NCI-H2227 (cell line): Measurements from ENCODE around the gene LHPP.
"Not testable (repeated sequence)": the region's sequence is repeated elsewhere in the genome, so short reads cannot be mapped to it uniquely, and the experiment has no call there.

ENCODE experiments used
- DNase-seq: peaks from one replicate; lab custom pipeline; 2025; ENCODE audit not compliant: unreplicated experiment; lab: John Stamatoyannopoulos, UW

The LHPP gene

DNA sequence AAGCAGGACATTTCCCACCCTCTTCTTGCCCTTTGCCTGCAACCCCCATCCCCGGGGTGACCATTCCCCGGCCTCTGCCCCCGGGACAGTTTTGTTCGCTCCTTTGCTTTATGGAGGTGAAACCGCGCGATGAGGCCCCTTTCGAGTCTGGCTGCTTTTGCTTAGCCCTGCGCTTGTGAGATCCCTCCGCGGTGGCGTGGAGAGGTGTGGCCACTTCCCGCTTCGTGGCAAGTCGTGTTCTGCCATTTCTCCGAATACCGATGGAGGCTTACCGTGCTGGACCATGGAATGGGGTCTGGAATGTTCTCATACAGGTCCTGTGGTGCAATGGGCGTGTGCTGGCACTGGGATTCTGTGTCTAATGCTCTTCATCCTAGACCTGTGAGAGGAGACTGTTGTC, 106.7 kb downstream of the LHPP start:
- DNase-seq: no peak

DNA sequence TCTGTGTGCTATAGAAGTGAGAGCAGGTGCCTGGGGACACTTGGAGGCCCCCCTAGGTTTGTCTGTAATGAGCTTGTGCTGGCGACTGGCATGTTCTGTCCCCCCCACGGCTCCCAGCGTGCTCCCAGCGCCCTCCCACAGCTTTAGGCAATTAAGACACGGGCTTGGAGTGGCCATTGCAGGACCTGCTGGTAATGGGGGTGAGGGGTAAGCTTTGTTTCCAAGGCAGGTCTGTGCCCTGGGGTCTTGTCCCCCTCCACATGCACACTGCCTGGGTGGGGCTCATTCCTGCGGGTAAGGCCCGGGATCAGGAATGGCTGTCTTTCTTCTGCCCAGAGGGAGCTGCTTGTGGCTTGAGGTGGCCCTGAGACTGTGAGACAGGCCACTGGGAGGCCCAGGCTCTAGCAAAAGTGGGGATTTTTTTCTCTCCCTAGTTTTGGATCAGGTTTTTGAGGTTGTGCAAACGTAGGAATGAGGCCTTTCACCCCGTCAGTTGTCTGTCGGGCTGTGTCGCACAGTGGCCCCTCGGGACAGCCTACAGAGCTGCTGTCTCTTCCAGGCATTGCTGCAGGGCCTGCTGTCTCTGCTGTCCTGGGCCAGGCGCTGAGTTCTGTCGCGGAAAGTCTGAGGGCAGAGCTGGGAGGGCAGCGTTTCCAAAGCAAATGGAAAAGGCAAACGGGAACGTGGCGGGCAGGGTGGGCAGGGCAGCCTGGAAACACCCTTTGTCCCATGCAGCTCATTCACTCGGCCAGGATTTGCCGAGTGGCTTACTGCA, 107.4 kb downstream of the LHPP start:
- no peak for DNase-seq

DNA sequence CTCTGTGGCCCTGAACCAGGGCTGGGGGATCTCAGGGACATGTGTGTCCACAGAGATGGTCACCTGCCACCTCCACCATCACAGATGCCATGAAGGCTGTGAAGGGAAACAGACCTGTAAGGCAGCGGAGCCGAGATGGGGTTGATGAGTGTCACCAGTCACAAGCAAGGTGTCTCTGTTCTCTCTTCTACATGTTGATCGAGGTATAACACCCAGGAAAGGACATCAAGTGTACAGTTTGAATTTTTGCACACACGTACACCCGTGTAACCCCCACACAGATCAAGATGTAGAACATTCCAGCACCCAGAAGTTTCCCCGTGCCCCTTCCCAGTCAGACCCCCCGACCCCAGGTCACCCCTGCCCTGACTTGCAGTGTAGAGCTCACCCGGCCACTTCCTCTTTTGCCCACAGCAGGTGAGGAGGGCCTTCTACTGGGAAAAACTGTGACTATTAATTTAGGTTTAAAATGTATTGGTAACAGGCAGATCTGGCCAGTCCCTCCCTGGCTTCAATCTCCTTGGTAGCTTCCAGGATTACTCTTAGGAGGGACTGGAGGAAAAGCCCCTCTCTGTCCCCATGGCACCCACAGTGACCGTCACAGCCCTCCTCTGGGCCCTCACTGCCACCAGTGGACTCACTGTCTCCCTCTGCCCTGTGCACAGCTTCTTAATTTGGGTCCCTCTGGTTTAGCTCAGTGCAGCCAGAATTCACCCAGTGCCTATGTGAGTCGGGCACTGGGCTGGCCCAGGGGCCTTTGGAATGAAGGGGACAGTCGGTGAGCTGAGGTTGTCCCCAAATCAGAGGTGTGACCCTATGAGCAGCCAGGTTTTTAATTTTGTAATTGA, 108.2 kb downstream of the LHPP start:
- no peak for DNase-seq

DNA sequence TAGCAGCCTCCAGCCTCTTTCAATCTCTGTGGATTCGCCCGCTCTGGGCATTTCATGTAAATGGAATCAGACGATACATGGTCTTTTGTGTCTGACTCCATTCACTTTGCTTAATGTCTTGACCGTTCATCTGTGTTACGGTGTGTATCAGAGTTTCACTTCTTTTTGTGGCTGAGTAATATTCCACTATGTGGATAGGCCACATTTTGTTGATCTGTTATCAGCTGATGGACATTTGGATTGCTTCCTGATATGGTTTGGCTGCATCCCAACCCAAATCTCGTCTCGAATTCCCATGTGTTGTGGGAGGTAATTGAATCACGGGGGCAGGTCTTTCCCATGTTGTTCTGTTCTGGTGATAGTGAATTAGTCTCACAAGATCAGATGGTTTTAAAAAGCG, 109.0 kb downstream of the LHPP start:
- DNase-seq: no peak

DNA sequence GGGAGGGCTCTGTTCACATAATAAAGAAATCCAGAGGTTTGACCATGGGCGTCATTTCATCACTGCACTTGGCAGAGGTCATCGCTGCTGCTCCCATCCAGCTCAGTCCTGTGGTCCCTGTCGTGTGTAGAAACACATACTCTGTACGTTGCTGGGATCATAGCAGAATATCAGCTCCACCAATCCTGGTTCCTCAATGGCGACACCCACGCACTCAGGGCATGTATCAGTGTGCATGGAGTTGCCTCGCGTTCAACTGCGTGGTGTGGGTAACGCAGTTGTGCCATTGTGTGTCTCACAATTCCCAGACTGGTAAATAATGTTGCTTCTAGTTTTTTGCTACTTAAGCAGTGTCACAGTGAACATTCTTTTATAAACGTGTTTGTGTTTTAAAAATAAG, 111.1 kb downstream of the LHPP start:
- no peak for DNase-seq

DNA sequence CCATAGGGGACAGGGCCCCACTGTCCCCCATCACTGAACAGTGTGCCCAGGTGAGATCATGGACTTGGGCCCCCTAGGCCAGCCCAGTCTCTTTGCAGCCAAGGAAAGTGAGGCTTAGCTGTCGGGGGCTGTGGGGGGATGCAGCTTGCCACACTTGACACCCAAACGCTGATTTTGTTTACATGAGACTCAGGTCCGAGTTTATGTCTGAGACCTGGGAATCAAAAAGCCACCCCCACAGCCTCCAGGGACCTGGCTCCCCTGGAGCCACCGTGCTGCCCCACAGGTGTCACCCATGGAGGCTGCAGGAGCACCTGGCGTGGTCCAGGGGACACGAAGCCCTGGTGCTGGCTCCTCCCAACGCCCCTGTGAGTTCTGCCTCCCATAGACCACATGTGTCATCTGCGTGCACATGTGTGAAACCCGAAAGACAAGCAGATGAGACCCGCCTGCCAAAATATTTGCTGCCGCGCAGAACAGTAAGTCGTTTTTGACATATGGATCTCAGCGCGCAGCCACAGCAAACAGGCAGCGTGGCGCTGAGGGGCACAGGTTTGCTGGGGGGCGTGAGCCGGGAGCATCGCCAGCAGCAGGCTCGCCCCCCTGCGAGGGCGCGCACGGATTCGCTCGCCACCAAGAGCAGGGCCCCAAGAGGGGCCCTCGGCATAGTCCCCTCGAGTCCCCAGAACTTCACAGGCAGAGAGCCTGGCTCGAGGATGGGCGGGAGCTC, 112.3 kb downstream of the LHPP start:
- DNase-seq: no peak

DNA sequence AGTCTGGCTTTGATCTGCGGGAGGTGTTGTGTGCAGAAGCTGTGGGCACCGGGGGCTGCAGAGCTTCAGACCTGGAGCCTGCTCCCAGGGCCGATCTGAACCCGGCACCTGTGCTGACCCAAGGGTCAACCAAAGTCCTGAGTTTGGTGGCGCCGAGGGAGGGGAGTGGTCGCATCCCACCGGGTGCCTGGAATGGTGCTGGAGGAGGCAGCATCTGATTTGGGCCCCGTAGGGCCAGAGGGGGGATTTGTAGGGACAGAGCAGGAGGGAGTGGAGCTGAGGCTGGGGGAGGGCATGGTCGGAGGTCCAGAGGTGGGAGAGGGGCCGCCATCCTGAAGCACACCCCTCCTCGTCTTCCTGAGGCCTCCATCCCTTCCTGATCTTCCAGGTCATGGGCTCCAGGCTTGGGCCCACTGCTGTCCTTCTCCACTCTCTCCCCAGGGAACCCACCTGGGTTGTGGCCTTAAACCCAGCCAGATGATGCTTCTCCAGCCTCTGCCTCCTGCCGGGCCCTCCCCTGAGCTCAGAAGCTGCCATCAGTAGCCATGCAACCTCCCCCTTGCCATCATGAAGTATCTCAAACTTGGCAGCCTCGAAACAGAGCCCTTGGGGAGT, 112.9 kb downstream of the LHPP start:
- no peak for DNase-seq

DNA sequence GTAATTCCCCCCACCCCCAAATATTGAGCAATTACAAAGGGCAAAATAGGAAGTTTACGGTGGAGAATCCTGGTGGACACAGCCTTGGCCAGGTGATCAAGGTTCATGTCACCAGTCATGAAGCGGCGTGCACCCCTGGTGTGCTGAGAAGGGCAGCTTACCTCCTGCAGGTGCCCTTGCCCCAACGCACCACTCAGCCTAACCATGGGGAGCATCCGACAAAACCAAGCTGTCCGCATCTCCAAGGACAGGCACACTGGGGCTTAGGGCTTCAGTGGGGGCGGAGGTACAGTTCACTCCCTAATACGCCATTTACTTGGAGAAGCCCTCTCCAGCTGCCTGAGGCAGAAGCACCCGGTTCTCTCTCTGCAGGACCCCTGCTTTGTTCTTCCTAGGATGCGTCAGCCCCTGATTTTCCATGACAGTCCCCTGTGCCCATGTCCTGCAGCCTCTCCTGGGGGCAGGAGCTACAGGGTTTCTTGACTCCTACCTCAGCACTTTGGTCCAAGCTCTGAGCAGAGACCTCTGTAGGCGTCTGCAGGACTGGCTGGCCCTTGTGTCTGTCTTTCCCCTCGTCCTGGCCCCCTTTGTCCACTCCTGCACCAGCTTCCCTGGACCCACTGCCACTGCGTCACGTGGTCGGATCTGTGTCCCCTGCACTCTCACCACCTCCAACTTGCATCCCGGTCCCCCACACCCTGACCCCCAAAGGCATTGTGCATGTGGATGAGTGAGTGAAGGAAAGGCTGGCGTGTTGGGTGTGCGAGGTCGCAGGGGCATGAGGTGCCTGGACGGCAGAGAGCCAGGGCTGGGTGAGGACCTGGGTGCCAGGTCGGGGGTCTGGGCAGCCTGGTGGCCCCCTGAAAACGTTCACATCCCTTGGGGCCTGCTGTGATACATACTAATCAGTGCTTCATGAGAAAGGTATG, 113.7 kb downstream of the LHPP start:
- no peak for DNase-seq

DNA sequence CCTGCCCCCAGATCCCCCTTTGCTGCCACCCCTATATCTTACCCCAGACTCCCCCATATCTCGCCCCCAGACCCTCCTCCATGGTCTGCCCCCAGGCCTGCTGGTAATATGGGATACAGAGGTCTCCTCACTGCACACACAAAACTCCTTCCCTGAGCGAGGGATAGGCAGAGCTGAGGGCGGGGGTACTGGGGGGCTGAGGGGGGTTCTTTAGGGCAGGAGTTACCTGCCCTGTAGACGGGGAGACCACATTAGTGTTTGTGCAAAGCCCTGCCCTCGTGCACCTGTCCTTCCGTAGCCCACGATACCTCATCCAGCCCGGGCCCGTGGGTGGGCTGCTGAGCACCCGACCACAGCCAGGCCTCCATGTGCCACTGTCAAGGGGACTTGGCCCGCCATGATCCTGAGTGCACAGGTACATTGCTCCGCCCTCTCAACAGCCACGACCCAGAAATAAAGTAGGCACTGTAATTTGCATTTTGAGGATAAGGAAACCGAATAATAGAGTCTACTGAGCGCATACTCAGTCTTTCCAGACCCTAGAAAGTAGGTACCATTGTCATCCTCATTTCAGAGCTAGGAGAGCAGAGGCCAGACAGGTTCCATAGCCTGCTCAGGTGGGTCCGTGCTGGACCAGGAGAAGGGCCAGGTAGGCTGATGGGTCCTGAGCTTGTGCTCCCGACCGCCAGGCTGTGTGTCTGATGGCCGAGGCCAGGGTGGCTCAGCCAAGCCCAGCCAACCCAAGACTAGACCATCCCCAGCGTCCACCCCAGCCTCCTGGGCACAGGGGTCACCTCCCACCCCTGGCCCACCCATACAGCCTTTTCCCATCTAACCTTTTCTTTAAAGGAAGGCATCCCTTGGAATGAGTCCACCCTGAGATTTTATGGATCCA, 115.2 kb downstream of the LHPP start:
- DNase-seq: no peak

DNA sequence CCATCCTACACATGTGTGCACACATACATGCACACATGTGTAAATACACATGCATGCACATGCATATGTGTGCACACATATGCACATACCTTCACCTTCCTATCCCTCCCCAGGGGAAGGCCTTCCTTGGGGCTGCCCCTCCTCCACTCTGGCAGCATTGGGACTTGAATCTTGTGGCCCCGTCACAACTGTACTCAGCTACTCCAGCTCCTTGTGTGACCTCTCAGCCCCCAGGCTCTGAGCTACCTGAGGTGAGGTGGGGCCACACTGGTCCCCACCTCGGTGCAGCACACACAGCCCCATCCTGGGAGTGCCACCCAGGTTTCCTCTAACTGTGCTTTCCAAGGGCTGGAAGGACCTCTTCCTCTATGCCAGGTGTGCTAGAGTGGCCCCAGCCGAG, 116.0 kb downstream of the LHPP start:
- DNase-seq: no peak

DNA sequence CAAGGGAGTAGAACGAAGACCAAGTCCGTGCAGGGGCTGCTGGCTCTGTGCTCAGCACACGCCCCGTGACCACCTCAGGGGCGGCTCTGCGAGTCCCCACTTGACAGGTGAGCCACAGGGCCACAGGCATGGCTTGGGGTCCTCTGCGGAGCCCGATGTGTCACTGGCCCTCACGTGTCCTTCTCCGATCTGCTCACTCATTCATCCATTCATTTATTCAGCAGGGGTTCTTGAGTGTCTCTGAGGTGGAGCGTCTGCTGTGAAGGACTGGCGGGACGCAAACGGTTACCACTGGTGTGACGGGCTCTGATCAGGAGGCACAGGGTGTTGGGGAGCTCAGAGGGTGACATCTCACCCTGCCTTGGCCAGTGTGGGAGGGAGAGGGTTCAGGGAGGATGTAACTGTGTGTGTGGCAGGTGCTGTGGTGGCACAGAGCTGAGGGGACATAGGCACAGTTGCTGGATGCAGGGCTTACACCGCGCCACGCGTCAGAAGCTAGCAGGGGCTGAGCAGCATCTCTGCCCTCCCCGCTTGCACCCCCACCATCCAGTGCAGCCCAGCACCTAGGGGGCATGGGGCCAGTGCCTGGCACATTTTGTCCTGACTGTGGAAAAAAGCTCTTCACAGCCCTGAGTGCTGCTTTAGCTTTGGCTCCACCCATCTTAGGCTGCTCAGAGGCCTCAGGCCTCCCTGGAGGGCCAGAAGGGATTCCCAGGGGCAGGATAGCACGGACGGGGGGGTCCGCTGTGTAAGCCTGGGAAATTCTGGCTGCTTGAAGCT, 116.8 kb downstream of the LHPP start:
- no peak for DNase-seq

DNA sequence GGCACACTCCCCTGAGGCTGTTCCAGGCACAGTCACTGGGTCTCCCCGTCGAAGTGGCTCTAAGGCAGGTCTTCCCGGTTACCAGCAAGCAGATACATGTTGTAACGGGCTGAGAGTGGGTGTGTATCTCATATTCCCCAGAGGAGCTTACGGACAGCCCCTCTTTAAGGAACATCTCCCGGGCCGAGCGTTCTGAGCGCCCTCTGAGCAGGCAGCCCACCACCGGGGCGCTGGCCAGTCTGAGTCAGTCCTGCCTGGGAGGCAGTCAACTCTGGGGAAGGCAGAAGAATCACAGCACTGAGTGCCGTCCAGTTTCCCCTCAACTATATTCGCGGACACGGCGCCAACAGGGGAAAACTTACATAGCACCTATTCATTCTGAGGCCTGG, 117.4 kb downstream of the LHPP start:
- no peak for DNase-seq

DNA sequence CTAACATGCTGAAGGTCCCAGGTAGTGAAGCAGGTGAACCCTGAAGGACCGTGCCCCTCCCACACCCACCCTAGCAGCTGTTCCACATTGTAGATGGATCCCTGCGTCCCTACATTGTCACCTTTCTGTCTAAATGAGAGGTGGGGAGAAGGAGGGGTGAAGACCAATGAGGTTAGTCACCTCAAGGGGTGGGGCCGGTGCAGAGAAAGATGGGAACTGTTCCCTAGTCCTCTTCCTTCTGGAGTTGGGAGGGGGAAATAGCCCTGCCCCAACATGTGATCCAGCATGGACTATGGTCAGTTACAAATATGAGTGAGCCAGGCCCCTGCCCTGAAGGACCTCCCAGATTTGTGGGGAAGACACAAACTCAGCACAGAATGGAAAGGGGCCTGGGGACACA, 124.5 kb downstream of the LHPP start:
- no peak for DNase-seq

DNA sequence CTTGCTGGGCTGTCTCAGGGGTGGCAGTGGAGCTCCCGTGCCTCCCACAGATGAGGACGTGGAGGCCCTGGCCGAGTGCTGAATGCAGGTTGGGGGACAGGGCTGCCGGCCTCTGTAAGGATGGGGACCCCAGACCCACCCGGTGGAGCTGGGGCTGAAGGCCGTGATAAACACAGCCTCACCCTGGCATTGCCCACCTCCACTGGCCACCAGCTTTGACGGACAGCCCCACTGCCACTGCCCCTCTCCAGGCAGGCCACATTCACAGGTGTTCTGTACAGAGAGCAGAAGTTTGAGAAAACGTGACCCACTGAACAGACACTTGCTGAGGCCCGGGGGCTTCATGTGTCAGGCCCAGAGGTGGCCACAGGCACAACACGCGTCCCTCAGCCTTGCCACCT, 126.2 kb downstream of the LHPP start:
- no peak for DNase-seq

DNA sequence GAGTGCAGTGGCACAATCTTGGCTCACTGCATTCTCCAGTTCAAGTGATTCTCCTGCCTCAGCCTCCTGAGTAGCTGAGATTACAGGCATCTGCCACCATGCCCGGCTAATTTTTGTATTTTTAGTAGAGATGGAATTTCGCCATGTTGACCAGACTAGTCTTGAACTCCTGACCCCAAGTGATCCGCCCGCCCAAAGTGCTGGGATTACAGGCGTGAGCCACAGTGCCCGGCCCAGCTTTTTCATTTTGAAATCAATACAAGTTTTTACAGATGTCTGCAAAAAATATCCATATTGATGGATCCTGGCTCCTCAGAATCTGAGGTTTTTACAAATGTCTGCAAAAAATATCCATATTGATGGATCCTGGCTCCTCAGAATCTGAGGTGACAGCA, 126.7 kb downstream of the LHPP start:
- not testable (repeated sequence) for DNase-seq

DNA sequence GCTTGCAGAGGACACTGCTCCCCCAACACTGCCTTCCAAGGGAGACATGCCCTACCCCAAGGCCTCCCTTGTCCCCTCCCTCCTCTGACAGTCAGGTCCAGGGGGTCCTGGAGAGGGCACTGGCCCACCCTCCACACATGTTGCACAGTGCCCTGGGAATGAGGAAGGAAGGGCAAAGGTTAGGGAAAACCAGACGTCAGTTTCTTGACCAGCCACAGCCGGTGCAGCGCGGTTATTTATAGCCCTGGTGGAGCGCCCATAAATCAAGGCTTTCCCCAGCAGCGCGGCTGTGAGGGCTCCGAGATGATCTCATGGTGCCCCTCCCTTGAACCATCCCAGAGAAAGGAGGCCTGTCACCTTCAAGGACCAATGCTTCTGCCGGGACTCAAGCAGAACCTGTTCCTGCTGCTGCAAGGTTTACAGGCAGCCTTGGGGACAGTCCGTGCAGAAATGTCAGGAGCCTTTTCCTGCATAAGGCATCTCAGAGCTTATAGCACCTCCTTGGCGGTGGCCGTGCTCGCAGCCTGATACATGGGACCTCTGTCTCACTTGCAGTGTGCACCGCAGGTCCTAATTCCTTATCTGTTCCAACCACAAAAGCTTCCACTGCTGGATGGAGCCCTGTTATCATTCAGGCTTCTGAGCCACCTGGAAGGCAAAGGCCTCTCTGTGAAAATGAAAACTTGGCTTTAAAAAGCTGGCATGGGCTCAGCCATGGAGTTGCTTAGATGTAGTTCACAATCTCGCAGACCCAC, 127.3 kb downstream of the LHPP start:
- DNase-seq: peak; percentile 16

DNA sequence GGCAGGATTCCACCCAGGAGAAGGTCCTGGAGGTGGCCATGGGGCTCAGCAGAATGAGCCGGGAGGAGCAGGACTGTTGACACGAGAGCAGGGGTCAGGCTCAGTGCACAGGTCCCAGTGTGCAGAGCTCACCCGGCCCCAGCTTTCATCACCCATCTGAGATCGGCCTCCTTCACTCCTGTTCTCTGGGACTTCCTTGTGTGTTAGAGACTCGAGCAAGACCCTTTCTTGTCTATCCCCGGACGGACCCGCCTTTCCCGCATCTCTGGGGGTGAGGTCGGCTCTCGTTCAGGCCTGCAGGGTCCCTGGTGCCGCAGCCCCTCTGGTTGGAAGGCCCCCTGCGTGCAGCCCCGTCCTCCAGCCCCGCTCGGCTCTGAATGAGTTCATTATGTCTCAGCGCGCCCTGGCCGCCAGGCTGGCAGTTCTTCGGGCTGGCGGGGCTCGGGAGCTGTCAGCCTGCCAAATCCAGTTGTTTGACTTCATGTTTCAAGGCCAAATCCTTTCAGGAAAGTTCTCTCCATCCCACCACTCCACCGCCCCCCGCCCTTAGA, 127.9 kb downstream of the LHPP start:
- DNase-seq: no peak
